HG03045 (cell line): Measurements from ENCODE around the gene LEKR1.

Experiments
- ATAC-seq: cut with Tn5 transposase; IDR thresholded peaks from one replicate; pipeline ENCODE4 v1.9.1; 2021; ENCODE audit warnings: mild to moderate bottlenecking, moderate library complexity; ENCODE audit not compliant: unreplicated experiment

LEKR1 gene

GRCh38 chr3:157046520-157046919, 220.4 kb downstream of the LEKR1 start:
- no peak for ATAC-seq

- ATAC-seq: no peak
These were observed 224.9 kb downstream of the LEKR1 start for GRCh38 chr3:157051055-157051454.

GRCh38 chr3:157051591-157051990, 225.4 kb downstream of the LEKR1 start:
- ATAC-seq: no peak

- ATAC-seq: no peak
These were observed 229.9 kb downstream of the LEKR1 start for GRCh38 chr3:157056035-157056434.

GRCh38 chr3:157058392-157059071, 232.4 kb downstream of the LEKR1 start:
- ATAC-seq: no peak

- ATAC-seq: peak; percentile 48
These were observed 233.0 kb downstream of the LEKR1 start for GRCh38 chr3:157059181-157059580.

- ATAC-seq: peak; percentile 52
These were observed 233.5 kb downstream of the LEKR1 start for GRCh38 chr3:157059661-157060060.

GRCh38 chr3:157061265-157061664, 235.1 kb downstream of the LEKR1 start:
- no peak for ATAC-seq

GRCh38 chr3:157063469-157063868, 237.3 kb downstream of the LEKR1 start:
- no peak for ATAC-seq

GRCh38 chr3:157063926-157064325, 237.8 kb downstream of the LEKR1 start:
- peak; percentile 4 for ATAC-seq

- ATAC-seq: peak; percentile 61
These were observed 238.2 kb downstream of the LEKR1 start for GRCh38 chr3:157064402-157064801.

- no peak for ATAC-seq
These were observed 239.0 kb downstream of the LEKR1 start for GRCh38 chr3:157065201-157065600.

- no peak for ATAC-seq
These were observed 240.4 kb downstream of the LEKR1 start for GRCh38 chr3:157066335-157067098.

GRCh38 chr3:157067114-157067513, 241.0 kb downstream of the LEKR1 start:
- ATAC-seq: peak; percentile 49

GRCh38 chr3:157069406-157069805, 243.3 kb downstream of the LEKR1 start:
- no peak for ATAC-seq

GRCh38 chr3:157069846-157070677, 243.9 kb downstream of the LEKR1 start:
- no peak for ATAC-seq

- no peak for ATAC-seq
These were observed 244.5 kb downstream of the LEKR1 start for GRCh38 chr3:157070678-157070999.

- ATAC-seq: no peak
These were observed 245.8 kb downstream of the LEKR1 start for GRCh38 chr3:157071744-157072525.

- ATAC-seq: no peak
These were observed 247.7 kb downstream of the LEKR1 start for GRCh38 chr3:157073810-157074209.

- ATAC-seq: no peak
These were observed 248.3 kb downstream of the LEKR1 start for GRCh38 chr3:157074490-157074889.

GRCh38 chr3:157074981-157075380, 248.8 kb downstream of the LEKR1 start:
- ATAC-seq: no peak
